ENCODE data around the gene LYRM4.

LYRM4 gene

DNA sequence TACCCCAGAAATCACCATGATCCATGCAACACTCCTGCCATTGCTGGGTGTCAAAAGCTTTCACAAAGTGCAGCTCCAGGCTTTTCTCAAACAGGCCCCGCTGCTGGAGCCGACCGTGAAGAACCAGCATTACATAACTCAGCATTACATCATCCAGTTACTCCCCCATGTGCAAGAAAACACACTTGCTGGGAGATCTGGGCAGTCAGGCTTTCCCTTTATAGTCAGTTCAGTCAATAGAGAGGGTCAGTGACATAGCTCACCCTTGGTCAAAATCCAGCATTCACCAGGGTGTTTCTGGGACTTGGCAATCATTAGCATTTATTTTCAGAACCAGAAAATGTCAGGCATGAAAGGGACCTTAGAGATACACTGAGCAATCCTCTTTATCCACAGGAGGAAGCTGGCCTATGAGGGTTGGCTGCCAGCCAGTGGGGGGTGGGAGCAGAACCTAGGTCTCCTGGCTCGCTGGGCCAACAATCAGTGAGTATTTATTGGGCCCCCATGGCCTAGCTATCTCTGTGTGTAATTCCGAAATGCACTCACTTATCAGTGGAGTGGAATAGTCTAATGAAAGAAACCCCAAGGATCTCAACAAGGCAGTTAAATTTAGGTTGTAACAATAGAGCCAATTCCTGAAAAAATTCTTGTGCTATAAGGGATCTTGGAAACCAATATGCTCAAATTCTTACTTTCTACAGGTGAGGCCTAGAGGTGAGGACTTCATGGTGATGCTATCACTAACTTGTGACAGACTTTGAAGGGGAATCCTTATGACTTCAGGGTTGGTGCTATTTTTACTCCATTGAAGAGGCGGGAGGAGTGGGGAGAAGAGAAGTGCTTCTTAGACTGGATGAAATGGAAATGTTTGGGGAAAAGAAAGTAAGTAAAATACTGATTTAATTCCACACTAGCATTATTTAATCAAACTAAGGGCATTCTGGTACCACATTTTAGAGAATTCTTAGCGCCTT is 54.6 kb downstream of the LYRM4 start:
- no peak overlapping the region for H3K4me3 ChIP-seq (ENCODE audit: extremely low read depth, insufficient read depth, low read length, poor library complexity, severe bottlenecking)
- H3K4me1 ChIP-seq (ENCODE audit: control insufficient read depth, insufficient read depth, low read length, poor library complexity, severe bottlenecking) = peaks cover 14% of the 10 kb centered on the region
- H3K27ac ChIP-seq (ENCODE audit: low read depth, low read length, severe bottlenecking) = no peak overlapping the region
- 80 to 94% methylated on average over 2 to 6 of the region's 7 CpGs for WGBS, 2 experiments (ENCODE audit: insufficient coverage in 2 of 2)
- no peaks in the 10 kb centered on the region for H3K9me3 ChIP-seq (ENCODE audit: control insufficient read depth, low read length)
- no peaks in the 10 kb centered on the region for H3K36me3 ChIP-seq (ENCODE audit: control insufficient read depth, insufficient read depth, low read length)

DNA sequence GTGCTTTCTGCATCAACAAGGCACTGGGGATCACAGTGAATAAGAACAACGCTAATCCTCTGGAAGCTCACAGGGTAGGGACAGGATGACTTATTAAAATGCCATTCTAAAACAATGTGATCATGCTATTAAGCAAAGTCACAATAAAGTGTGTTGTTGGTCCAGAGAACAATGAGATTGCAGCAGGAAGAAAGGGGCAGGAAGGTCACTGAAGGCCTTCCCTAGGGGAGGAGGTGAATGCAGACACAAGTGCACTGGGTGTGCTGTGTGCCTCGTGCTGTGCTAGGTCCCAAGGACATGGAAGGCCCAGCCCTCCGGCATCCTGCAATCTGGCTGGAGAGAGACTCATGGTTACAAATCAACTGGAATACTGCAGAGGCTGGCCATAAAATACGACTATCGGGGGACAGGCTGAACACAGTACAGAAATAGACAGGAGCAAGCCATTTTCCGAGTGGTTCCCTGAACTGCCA is 55.7 kb downstream of the LYRM4 start:
- 94 to 96% methylated on average over 5 to 6 of the region's 6 CpGs for WGBS, 2 experiments (ENCODE audit: insufficient coverage in 2 of 2)
- Histone ChIP-seq H3K27ac (ENCODE audit: low read depth, low read length, severe bottlenecking) (no peak overlapping the region), H3K36me3 (ENCODE audit: control insufficient read depth, insufficient read depth, low read length) (no peaks in the 10 kb centered on the region), H3K4me3 (ENCODE audit: extremely low read depth, insufficient read depth, low read length, poor library complexity, severe bottlenecking) (no peak overlapping the region), H3K4me1 (ENCODE audit: control insufficient read depth, insufficient read depth, low read length, poor library complexity, severe bottlenecking) (peaks cover 14% of the 10 kb centered on the region), H3K9me3 (ENCODE audit: control insufficient read depth, low read length) (no peaks in the 10 kb centered on the region)

DNA sequence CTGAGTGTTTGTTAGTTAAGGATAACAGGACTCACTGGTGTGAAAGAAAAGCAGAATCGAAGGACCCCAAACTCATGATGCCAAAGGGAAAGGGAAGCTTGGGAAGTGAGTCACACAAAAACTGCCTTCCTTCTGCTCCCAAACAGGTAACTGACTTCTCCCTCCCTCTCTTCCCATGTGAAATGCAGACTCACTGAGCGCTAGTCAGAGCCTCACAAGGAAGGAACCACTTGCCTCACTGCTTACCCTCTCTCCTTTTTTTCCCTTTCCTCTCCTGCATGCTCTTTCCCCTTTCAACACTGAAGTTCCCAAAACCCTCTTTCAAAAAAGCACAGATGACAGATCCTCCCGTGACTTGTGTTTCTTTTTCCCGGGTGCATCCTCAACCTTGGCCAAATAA is 56.4 kb downstream of the LYRM4 start:
- Histone ChIP-seq H3K9me3 (ENCODE audit: control insufficient read depth, low read length) (no peaks in the 10 kb centered on the region), H3K4me3 (ENCODE audit: extremely low read depth, insufficient read depth, low read length, poor library complexity, severe bottlenecking) (no peak overlapping the region), H3K4me1 (ENCODE audit: control insufficient read depth, insufficient read depth, low read length, poor library complexity, severe bottlenecking) (peaks cover 14% of the 10 kb centered on the region), H3K27ac (ENCODE audit: low read depth, low read length, severe bottlenecking) (no peak overlapping the region), H3K36me3 (ENCODE audit: control insufficient read depth, insufficient read depth, low read length) (no peaks in the 10 kb centered on the region)
- 79 to 80% methylated on average over 3 to 4 of the region's 4 CpGs for WGBS, 2 experiments (ENCODE audit: insufficient coverage in 2 of 2)

DNA sequence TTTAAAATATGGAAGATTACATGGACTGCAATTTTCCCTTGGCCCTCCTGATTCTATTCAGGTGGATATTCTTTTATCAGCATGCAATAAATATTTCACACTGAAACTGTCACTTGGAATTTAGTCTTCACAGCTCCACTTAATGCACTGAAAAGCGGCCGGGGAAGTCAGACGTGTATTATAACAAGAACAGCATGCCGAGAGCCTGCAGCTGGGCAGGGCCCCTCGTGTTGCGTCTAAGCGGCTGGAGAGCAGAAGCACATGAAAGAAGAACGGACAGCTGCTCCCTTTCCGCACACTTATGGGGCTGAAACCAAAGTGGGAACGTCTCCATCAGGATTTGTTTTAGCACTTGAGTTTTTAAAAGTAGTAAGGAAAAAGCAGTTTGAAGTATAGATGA is 57.2 kb downstream of the LYRM4 start:
- WGBS, 2 experiments (ENCODE audit: insufficient coverage in 2 of 2) = 81 to 82% methylated on average over 9 to 10 of the region's 10 CpGs
- Histone ChIP-seq H3K36me3 (ENCODE audit: control insufficient read depth, insufficient read depth, low read length) (no peaks in the 10 kb centered on the region), H3K27ac (ENCODE audit: low read depth, low read length, severe bottlenecking) (no peak overlapping the region), H3K4me1 (ENCODE audit: control insufficient read depth, insufficient read depth, low read length, poor library complexity, severe bottlenecking) (peaks cover 14% of the 10 kb centered on the region), H3K9me3 (ENCODE audit: control insufficient read depth, low read length) (no peaks in the 10 kb centered on the region), H3K4me3 (ENCODE audit: extremely low read depth, insufficient read depth, low read length, poor library complexity, severe bottlenecking) (no peak overlapping the region)

DNA sequence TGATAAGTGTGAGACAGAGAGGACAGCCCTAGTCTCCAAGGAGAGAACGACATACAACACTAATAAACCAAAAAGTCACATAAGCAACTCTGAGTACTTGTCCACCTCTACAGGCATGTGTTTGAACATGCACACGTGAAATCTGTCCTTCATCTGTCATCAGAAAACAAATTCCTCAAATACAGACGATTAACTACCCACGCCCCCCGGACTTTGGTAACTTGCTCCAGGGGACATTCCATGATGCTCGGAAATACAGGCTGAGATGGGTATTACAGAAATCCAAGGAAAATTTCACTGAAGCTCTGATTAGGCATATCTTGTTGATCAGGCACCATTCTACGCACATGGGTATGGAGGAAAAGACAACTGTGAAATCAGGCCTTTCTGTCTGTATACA is 57.8 kb downstream of the LYRM4 start:
- Histone ChIP-seq H3K9me3 (ENCODE audit: control insufficient read depth, low read length) (no peaks in the 10 kb centered on the region), H3K4me1 (ENCODE audit: control insufficient read depth, insufficient read depth, low read length, poor library complexity, severe bottlenecking) (peaks cover 14% of the 10 kb centered on the region), H3K4me3 (ENCODE audit: extremely low read depth, insufficient read depth, low read length, poor library complexity, severe bottlenecking) (no peak overlapping the region), H3K36me3 (ENCODE audit: control insufficient read depth, insufficient read depth, low read length) (no peaks in the 10 kb centered on the region), H3K27ac (ENCODE audit: low read depth, low read length, severe bottlenecking) (no peak overlapping the region)
- 93 to 96% methylated on average over 5 of the region's 7 CpGs for WGBS, 2 experiments (ENCODE audit: insufficient coverage in 2 of 2)

DNA sequence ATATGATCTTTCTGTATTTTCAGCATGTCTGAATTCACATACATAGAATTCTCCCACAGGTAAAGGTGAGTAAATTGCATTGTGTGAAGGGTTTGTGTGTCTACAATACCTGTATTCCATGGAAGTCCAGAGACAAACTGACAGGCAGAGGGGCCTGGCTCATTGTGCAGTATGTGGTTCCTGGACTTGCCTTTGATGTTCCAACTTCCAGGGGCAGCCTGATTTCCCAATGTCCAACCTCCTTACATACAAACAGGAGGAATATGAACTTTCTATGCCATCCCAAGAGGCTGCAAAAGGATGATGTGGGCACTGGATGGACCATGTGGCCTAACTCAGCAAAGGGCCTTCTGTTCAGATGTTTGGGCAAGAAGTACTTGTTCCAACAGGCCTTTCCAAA is 58.5 kb downstream of the LYRM4 start:
- Histone ChIP-seq H3K27ac (ENCODE audit: low read depth, low read length, severe bottlenecking) (no peak overlapping the region), H3K36me3 (ENCODE audit: control insufficient read depth, insufficient read depth, low read length) (no peaks in the 10 kb centered on the region), H3K4me1 (ENCODE audit: control insufficient read depth, insufficient read depth, low read length, poor library complexity, severe bottlenecking) (peaks cover 14% of the 10 kb centered on the region), H3K4me3 (ENCODE audit: extremely low read depth, insufficient read depth, low read length, poor library complexity, severe bottlenecking) (no peak overlapping the region), H3K9me3 (ENCODE audit: control insufficient read depth, low read length) (no peaks in the 10 kb centered on the region)

DNA sequence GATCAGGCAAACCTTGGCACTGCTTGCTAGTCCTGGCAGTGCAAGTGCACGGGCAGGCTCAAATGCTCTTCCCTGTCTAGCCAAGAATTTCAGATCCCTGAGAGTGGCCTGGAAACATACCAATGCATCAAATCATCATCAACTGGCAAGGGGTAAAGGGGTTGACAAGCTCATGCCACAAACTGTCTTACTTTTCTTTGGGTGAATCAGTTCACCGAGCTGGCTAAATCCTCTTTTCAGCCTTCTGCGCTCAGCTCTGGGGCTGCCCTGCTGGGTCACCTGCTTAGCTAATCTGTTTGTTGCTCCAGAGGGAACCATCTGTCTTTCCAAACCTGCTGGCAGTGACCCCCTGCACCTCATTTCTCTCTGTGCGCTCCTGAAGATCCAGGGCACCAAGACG is 59.5 kb downstream of the LYRM4 start:
- Histone ChIP-seq H3K4me3 (ENCODE audit: extremely low read depth, insufficient read depth, low read length, poor library complexity, severe bottlenecking) (no peak overlapping the region), H3K4me1 (ENCODE audit: control insufficient read depth, insufficient read depth, low read length, poor library complexity, severe bottlenecking) (peaks cover 12% of the 10 kb centered on the region), H3K36me3 (ENCODE audit: control insufficient read depth, insufficient read depth, low read length) (no peaks in the 10 kb centered on the region), H3K9me3 (ENCODE audit: control insufficient read depth, low read length) (no peaks in the 10 kb centered on the region), H3K27ac (ENCODE audit: low read depth, low read length, severe bottlenecking) (no peak overlapping the region)
- 92 to 96% methylated on average over 2 to 5 of the region's 5 CpGs for WGBS, 2 experiments (ENCODE audit: insufficient coverage in 2 of 2)

DNA sequence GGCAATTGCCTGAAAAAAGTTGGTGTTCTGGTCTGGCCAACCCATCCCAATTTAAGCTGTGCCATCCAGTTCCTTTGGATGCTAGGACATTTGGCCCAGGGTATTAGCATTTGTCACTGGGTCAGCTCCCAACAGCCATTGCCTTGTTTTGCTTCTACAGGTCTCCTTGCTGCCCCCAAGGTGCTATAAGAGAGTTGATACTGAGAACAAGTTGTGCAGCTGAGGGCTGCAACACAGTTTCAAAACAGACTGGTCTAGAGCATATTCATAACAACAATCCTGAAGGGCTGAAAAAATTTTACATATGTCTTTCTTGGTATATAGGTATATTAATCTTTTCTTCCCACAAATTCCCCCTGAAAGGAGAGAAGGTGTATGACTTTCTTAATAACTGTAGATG is 61.0 kb downstream of the LYRM4 start:
- Histone ChIP-seq H3K9me3 (ENCODE audit: control insufficient read depth, low read length) (no peaks in the 10 kb centered on the region), H3K36me3 (ENCODE audit: control insufficient read depth, insufficient read depth, low read length) (no peaks in the 10 kb centered on the region), H3K4me1 (ENCODE audit: control insufficient read depth, insufficient read depth, low read length, poor library complexity, severe bottlenecking) (peaks cover 7% of the 10 kb centered on the region), H3K4me3 (ENCODE audit: extremely low read depth, insufficient read depth, low read length, poor library complexity, severe bottlenecking) (no peak overlapping the region), H3K27ac (ENCODE audit: low read depth, low read length, severe bottlenecking) (no peak overlapping the region)

DNA sequence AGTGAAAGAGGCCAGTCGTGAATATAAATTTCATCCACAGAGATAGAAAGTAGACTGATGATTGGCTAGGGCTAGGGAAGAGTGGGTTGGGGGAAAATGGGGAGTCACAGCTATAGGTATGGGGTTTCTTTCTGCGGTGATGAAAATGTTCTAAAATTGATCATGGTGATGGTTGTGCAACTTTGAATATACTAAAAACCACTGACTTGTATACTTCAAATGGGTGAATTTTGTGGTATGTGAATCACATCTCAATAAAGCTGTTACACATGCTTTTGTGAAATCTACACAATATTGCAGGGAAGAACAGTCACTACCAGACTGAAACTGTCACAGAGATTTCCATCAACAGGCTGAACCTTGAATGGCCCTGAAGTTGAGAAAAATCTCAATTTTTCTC is 61.5 kb downstream of the LYRM4 start:
- no peaks in the 10 kb centered on the region for H3K9me3 ChIP-seq (ENCODE audit: control insufficient read depth, low read length)
- no peak overlapping the region for H3K4me3 ChIP-seq (ENCODE audit: extremely low read depth, insufficient read depth, low read length, poor library complexity, severe bottlenecking)
- no peaks in the 10 kb centered on the region for H3K36me3 ChIP-seq (ENCODE audit: control insufficient read depth, insufficient read depth, low read length)
- 100% methylated on average over 1 of the region's 2 CpGs for WGBS, 2 experiments (ENCODE audit: insufficient coverage in 2 of 2)
- peaks cover 3% of the 10 kb centered on the region for H3K4me1 ChIP-seq (ENCODE audit: control insufficient read depth, insufficient read depth, low read length, poor library complexity, severe bottlenecking)
- H3K27ac ChIP-seq (ENCODE audit: low read depth, low read length, severe bottlenecking) = no peak overlapping the region

DNA sequence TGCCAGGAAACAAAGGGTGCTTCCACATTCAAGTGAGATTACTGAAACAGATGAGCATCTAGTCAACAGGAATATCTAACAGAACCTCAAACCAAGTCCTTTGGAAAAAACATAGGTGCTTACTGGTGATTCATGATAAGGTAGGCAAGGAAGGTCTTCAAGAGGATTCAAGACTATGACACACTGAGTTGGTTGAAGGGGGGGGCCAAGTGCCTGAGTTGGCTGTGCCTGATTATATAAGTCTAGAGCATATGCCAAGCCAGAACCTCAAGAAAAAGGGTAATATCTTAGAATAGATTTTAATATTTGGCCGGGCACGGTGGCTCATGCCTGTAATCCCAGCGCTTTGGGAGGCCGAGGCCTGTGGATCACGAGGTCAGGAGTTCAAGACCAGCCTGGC is 63.7 kb downstream of the LYRM4 start:
- H3K4me3 ChIP-seq (ENCODE audit: extremely low read depth, insufficient read depth, low read length, poor library complexity, severe bottlenecking) = no peak overlapping the region
- H3K9me3 ChIP-seq (ENCODE audit: control insufficient read depth, low read length) = no peaks in the 10 kb centered on the region
- H3K4me1 ChIP-seq (ENCODE audit: control insufficient read depth, insufficient read depth, low read length, poor library complexity, severe bottlenecking) = no peaks in the 10 kb centered on the region
- no peak overlapping the region for H3K27ac ChIP-seq (ENCODE audit: low read depth, low read length, severe bottlenecking)
- H3K36me3 ChIP-seq (ENCODE audit: control insufficient read depth, insufficient read depth, low read length) = no peaks in the 10 kb centered on the region
- 92 to 93% methylated on average over 2 to 5 of the region's 5 CpGs for WGBS, 2 experiments (ENCODE audit: insufficient coverage in 2 of 2)

DNA sequence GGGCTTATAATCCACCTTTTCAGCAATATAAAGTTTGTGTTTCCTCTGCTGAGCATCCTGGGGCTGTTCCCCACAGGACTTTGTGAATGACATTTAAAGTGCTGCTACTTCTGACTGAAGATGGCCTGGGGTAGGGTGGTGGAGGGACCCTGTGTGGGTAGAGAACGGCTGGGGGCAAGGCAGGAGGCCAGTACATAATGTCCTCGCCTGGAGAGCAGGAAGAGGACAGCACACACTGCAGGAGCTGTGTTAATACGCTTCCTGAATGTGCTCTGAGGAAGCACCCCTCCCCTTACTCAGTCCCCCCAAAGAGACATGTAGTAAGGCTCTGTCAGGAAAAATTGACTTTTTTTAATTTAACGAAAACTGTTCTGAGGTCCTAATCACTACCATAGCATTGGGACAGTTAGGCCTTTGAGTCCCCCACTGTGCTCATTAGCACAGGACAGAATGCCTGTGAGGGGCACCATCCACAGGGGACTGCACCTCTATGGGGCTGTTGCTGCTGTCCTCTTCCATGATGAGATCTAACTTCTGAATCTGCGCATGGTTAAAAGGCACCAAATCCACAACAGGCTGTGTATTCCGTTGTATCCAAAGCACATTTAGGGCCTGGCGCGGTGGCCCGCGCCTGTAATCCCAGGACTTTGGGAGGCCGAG is 68.5 kb downstream of the LYRM4 start:
- no peaks in the 10 kb centered on the region for H3K36me3 ChIP-seq (ENCODE audit: control insufficient read depth, insufficient read depth, low read length)
- WGBS, 2 experiments (ENCODE audit: insufficient coverage in 2 of 2) = 94 to 95% methylated on average over 8 to 10 of the region's 11 CpGs
- H3K9me3 ChIP-seq (ENCODE audit: control insufficient read depth, low read length) = no peaks in the 10 kb centered on the region
- no peak overlapping the region for H3K4me3 ChIP-seq (ENCODE audit: extremely low read depth, insufficient read depth, low read length, poor library complexity, severe bottlenecking)
- H3K27ac ChIP-seq (ENCODE audit: low read depth, low read length, severe bottlenecking) = no peak overlapping the region
- H3K4me1 ChIP-seq (ENCODE audit: control insufficient read depth, insufficient read depth, low read length, poor library complexity, severe bottlenecking) = peaks cover 13% of the 10 kb centered on the region

Data from mesodermal cell (in vitro differentiated cells).